IMR-90 (cell line): ENCODE data around the gene GPR108. TPM values are rescaled to one million over a fixed set of nuclear protein-coding genes. Genes with fewer than 3 reads are reported as not detected.

Source experiments
- ATAC-seq: fragments of 200-7000 bp; cut with Tn5 transposase; 2 replicates; pipeline ENCODE4 v1.9.1; 2020; ENCODE audit warnings: low read depth, mild to moderate bottlenecking, moderate library complexity
- BruUV-seq: library from RNA; stranded (reverse); fragments of 400-500 nt; replicated peaks from 2 replicates; lab custom pipeline; 2021; lab: Mats Ljungman, UMichigan
- CTCF ChIA-PET: fragments of 300-600 bp; formaldehyde crosslinking; extraction: SDS; loops from one replicate; lab custom pipeline; 2021; ENCODE audit warnings: antibody characterized with exemption; lab: Yijun Ruan, JAX
- POLR2A ChIA-PET: fragments of 300-600 bp; sonication (Branson Sonifier 250); formaldehyde crosslinking; loops from one replicate; lab custom pipeline; 2022; ENCODE audit warnings: antibody characterized with exemption; ENCODE audit not compliant: unreplicated experiment; lab: Charles Lee
- DNase-seq: peaks from one replicate; pipeline ENCODE4 v3.0.0; 2013
- H2AFZ ChIP-seq: replicated peaks from 2 replicates; pipeline ENCODE3; 2013; ENCODE audit warnings: low read length, mild to moderate bottlenecking; ENCODE audit not compliant: poor library complexity
- H2AK5ac ChIP-seq: 2 replicates; pipeline ENCODE4 v1.6.1; 2013; ENCODE audit warnings: low read depth, low read length, inconsistent platforms
- H2AK9ac ChIP-seq: replicated peaks from 2 replicates; pipeline ENCODE3; 2013; ENCODE audit warnings: mild to moderate bottlenecking, low read depth, low read length, moderate library complexity; ENCODE audit not compliant: poor library complexity
- H2BK120ac ChIP-seq: 2 replicates; pipeline ENCODE4 v1.6.1; 2013; ENCODE audit warnings: low read depth, low read length, inconsistent platforms
- H2BK15ac ChIP-seq: 3 replicates; pipeline ENCODE4 v1.6.1; 2013; ENCODE audit warnings: low read depth, low read length, inconsistent platforms
- H2BK20ac ChIP-seq: 2 replicates; pipeline ENCODE4 v1.6.1; 2013; ENCODE audit warnings: low read depth, mild to moderate bottlenecking, inconsistent platforms, low read length, moderate library complexity
- H2BK5ac ChIP-seq: 2 replicates; pipeline ENCODE4 v1.6.1; 2013; ENCODE audit warnings: mild to moderate bottlenecking, low read depth, low read length, inconsistent platforms; ENCODE audit not compliant: poor library complexity, severe bottlenecking
- H3K14ac ChIP-seq: replicated peaks from 2 replicates; pipeline ENCODE4 v1.6.1; 2013; ENCODE audit warnings: low read depth, low read length, inconsistent platforms
- H3K18ac ChIP-seq: 2 replicates; pipeline ENCODE4 v1.6.1; 2013; ENCODE audit warnings: low read depth, low read length, control low read depth
- H3K23ac ChIP-seq: 2 replicates; pipeline ENCODE4 v1.6.1; 2013; ENCODE audit warnings: low read depth, low read length, inconsistent platforms
- H3K27ac ChIP-seq: 2 replicates; pipeline ENCODE4 v1.5.1; 2013; ENCODE audit warnings: mild to moderate bottlenecking, control low read depth, low read length; ENCODE audit not compliant: insufficient read depth
- H3K27me3 ChIP-seq: 2 replicates; pipeline ENCODE4 v1.6.1; 2013; ENCODE audit warnings: low read length; ENCODE audit not compliant: control insufficient read depth, insufficient read depth
- H3K36me3 ChIP-seq: 2 replicates; pipeline ENCODE4 v1.6.1; 2013; ENCODE audit warnings: low read length, mixed read lengths; ENCODE audit not compliant: control insufficient read depth, insufficient read depth
- H3K4ac ChIP-seq: 2 replicates; pipeline ENCODE4 v1.6.1; 2013; ENCODE audit warnings: low read depth, low read length, inconsistent platforms
- H3K4me1 ChIP-seq: 2 replicates; pipeline ENCODE4 v1.6.1; 2013; ENCODE audit warnings: low read length, mixed read lengths; ENCODE audit not compliant: control insufficient read depth, insufficient read depth
- H3K4me2 ChIP-seq: 2 replicates; pipeline ENCODE4 v1.6.1; 2013; ENCODE audit warnings: low read depth, mild to moderate bottlenecking, control low read depth, low read length, moderate library complexity
- H3K4me3 ChIP-seq: 2 replicates; pipeline ENCODE4 v1.5.1; 2013; ENCODE audit warnings: low read depth, mild to moderate bottlenecking, control low read depth, low read length, moderate library complexity; ENCODE audit not compliant: insufficient read depth
- H3K56ac ChIP-seq: 2 replicates; pipeline ENCODE4 v1.6.1; 2013; ENCODE audit warnings: low read length, inconsistent platforms; ENCODE audit not compliant: insufficient read depth; ENCODE audit errors: extremely low read depth
- H3K79me1 ChIP-seq, 2 experiments: 2 replicates each; pipeline ENCODE4 v1.6.1; 2013; ENCODE audit warnings: low read length in 2 of 2, inconsistent platforms in 1 of 2, low read depth in 1 of 2
- H3K9ac ChIP-seq: 2 replicates; pipeline ENCODE4 v1.6.1; 2013; ENCODE audit warnings: low read depth, low read length, control low read depth
- H3K9me1 ChIP-seq: 2 replicates; pipeline ENCODE4 v1.6.1; 2013; ENCODE audit warnings: low read length, inconsistent platforms; ENCODE audit not compliant: insufficient read depth
- H3K9me3 ChIP-seq: 2 replicates; pipeline ENCODE4 v1.6.1; 2013; ENCODE audit warnings: low read length; ENCODE audit not compliant: control insufficient read depth, insufficient read depth
- H4K20me1 ChIP-seq: 2 replicates; pipeline ENCODE4 v1.6.1; 2013; ENCODE audit warnings: low read length, inconsistent platforms; ENCODE audit not compliant: insufficient read depth
- H4K5ac ChIP-seq: 2 replicates; pipeline ENCODE4 v1.6.1; 2013; ENCODE audit warnings: mild to moderate bottlenecking, low read depth, low read length, control low read depth
- H4K8ac ChIP-seq, 2 experiments: 2 replicates each; pipeline ENCODE4 v1.6.1; 2013; ENCODE audit warnings: low read depth in 2 of 2, low read length in 2 of 2, control low read depth in 1 of 2, inconsistent platforms in 1 of 2
- H4K91ac ChIP-seq: 2 replicates; pipeline ENCODE4 v1.6.1; 2013; ENCODE audit warnings: low read depth, low read length, inconsistent platforms; ENCODE audit not compliant: insufficient read depth
- BHLHE40 ChIP-seq: fragments of 150-350 bp; IDR thresholded peaks from 2 replicates; pipeline ENCODE4 v1.6.1; 2016; ENCODE audit warnings: mild to moderate bottlenecking, low read depth, low read length
- CEBPB ChIP-seq: IDR thresholded peaks from 2 replicates; pipeline ENCODE4 v1.6.1; 2012; ENCODE audit warnings: low read depth, low read length, improper control_type of control experiment
- CHD1 ChIP-seq: IDR thresholded peaks from 2 replicates; pipeline ENCODE4 v1.6.1; 2012; ENCODE audit warnings: low read depth, low read length, improper control_type of control experiment
- FOS ChIP-seq: fragments of 150-350 bp; IDR thresholded peaks from 2 replicates; pipeline ENCODE4 v1.6.1; 2016; ENCODE audit warnings: low read depth, low read length
- MAFK ChIP-seq: IDR thresholded peaks from 2 replicates; pipeline ENCODE4 v1.6.1; 2012; ENCODE audit warnings: low read depth, low read length, improper control_type of control experiment
- MAZ ChIP-seq: IDR thresholded peaks from 2 replicates; pipeline ENCODE4 v1.6.1; 2012; ENCODE audit warnings: low read depth, mild to moderate bottlenecking, low read length, improper control_type of control experiment, moderate library complexity, borderline replicate concordance
- MXI1 ChIP-seq: IDR thresholded peaks from 2 replicates; pipeline ENCODE4 v1.6.1; 2012; ENCODE audit warnings: low read depth, mild to moderate bottlenecking, low read length, moderate library complexity, borderline replicate concordance
- NFE2L2 ChIP-seq: fragments of 150-350 bp; IDR thresholded peaks from 2 replicates; pipeline ENCODE4 v1.6.1; 2016; ENCODE audit warnings: low read depth, mild to moderate bottlenecking, low read length
- POLR2A ChIP-seq: IDR thresholded peaks from 2 replicates; pipeline ENCODE4 v1.6.1; 2012; ENCODE audit warnings: mild to moderate bottlenecking, low read depth, low read length
- RCOR1 ChIP-seq: IDR thresholded peaks from 2 replicates; pipeline ENCODE4 v1.6.1; 2012; ENCODE audit warnings: mild to moderate bottlenecking, low read length, improper control_type of control experiment; ENCODE audit not compliant: insufficient replicate concordance
- RFX5 ChIP-seq: IDR thresholded peaks from 2 replicates; pipeline ENCODE4 v1.8.0; 2012; ENCODE audit warnings: low read depth, mild to moderate bottlenecking, low read length, moderate library complexity
- SMC3 ChIP-seq: fragments of 150-350 bp; IDR thresholded peaks from 2 replicates; pipeline ENCODE4 v1.6.1; 2016; ENCODE audit warnings: low read depth, mild to moderate bottlenecking, antibody characterized with exemption, low read length, moderate library complexity
- WGBS, 2 experiments: methylation state at CpG; one replicate each; pipeline versions ENCODE4 v1.1.5 to v1.1.7; 2013; ENCODE audit warnings: missing lambda C conversion rate in 2 of 2; ENCODE audit not compliant: insufficient read length in 1 of 2; ENCODE audit errors: extremely low coverage in 2 of 2; 5-methylcytosine and 5-hydroxymethylcytosine counted together
- dilution Hi-C: fragments of 300-500 bp; cut with HindIII; formaldehyde crosslinking; loops from one replicate; pipeline ENCODE4 v1.14.3; 2018; ENCODE audit warnings: low sequenced_read_pairs; ENCODE audit not compliant: unreplicated experiment
- in situ Hi-C: fragments of 300-500 bp; cut with MboI; formaldehyde crosslinking; loops from 3 replicates; pipeline ENCODE4 v1.14.3; 2019; ENCODE audit warnings: low sequenced_read_pairs, inconsistent platforms, mixed read lengths
- intact Hi-C: fragments of 100-400 bp; cut with micrococcal nuclease; formaldehyde crosslinking; loops from 2 replicates; pipeline ENCODE4 v1.10.0; 2022
- polyA plus RNA-seq, 3 experiments: library from polyadenylated mRNA; depleted of rRNA; stranded (reverse); fragments of >200 nt; gene quantifications; 2 replicates each; pipeline ENCODE4 v1.2.3, GENCODE V29; 2012; ENCODE audit warnings: low replicate concordance in 1 of 3
- total RNA-seq: library from RNA; depleted of rRNA; stranded (reverse); fragments of >200 nt; gene quantifications from 2 replicates; pipeline ENCODE4 v1.2.3, GENCODE V29; 2012
- TF ChIP-seq, protein P1 (sequence below): fragments of 150-350 bp; IDR thresholded peaks from 2 replicates; pipeline ENCODE4 v1.6.1; 2017; ENCODE audit warnings: mild to moderate bottlenecking, antibody characterized with exemption, low read length, low read depth
- TF ChIP-seq, protein P2 (sequence below): fragments of 150-350 bp; IDR thresholded peaks from 2 replicates; pipeline ENCODE4 v1.6.1; 2016; ENCODE audit warnings: low read depth, mild to moderate bottlenecking, low read length, moderate library complexity, borderline replicate concordance

The GPR108 gene
- total and polyA plus RNA-seq, 2 of the 4 experiments (the other 2 are of a cell fraction) = 28.0 to 38.9 TPM

- Histone ChIP-seq H4K8ac (no peak overlapping the region), H2AK9ac (no peak overlapping the region), H4K91ac (no peak overlapping the region), H3K56ac (no peak overlapping the region), H3K27ac (no peak overlapping the region), H3K4me2 (no peak overlapping the region), H3K36me3 (no peaks in the 10 kb centered on the region), H2BK20ac (no peak overlapping the region), H4K20me1 (no peaks in the 10 kb centered on the region), H2BK120ac (no peak overlapping the region), H2BK5ac (no peak overlapping the region), H3K9ac (no peak overlapping the region), H2AFZ (no peak overlapping the region), H3K18ac (no peak overlapping the region), H3K4ac (no peak overlapping the region), H3K79me1 (no peaks in the 10 kb centered on the region), H4K5ac (no peak overlapping the region), H3K23ac (no peak overlapping the region), H3K27me3 (no peaks in the 10 kb centered on the region), H3K4me1 (no peaks in the 10 kb centered on the region), H3K4me3 (no peak overlapping the region), H2AK5ac (no peak overlapping the region), H3K14ac (no peak overlapping the region), H3K9me1 (no peaks in the 10 kb centered on the region), H3K9me3 (peaks cover 17% of the 10 kb centered on the region), H2BK15ac (no peak overlapping the region)
- ChIA-PET POLR2A (no interaction called here), CTCF (no interaction called here)
- 80% methylated on average over 3 of the region's 11 CpGs; no CpG with 5 or more reads in 1 of the 2 experiments for WGBS, 2 experiments
- no TSS peak for BruUV-seq
- in situ Hi-C loops = no loop called here
- DNase-seq = no peak
- dilution Hi-C loops = no loop called here
- ATAC-seq = no peak
- TF ChIP-seq, protein P1, sequence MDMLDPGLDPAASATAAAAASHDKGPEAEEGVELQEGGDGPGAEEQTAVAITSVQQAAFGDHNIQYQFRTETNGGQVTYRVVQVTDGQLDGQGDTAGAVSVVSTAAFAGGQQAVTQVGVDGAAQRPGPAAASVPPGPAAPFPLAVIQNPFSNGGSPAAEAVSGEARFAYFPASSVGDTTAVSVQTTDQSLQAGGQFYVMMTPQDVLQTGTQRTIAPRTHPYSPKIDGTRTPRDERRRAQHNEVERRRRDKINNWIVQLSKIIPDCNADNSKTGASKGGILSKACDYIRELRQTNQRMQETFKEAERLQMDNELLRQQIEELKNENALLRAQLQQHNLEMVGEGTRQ = no peak
- TF ChIP-seq MAFK = no peak
- no peak for TF ChIP-seq RFX5
- TF ChIP-seq, protein P2, sequence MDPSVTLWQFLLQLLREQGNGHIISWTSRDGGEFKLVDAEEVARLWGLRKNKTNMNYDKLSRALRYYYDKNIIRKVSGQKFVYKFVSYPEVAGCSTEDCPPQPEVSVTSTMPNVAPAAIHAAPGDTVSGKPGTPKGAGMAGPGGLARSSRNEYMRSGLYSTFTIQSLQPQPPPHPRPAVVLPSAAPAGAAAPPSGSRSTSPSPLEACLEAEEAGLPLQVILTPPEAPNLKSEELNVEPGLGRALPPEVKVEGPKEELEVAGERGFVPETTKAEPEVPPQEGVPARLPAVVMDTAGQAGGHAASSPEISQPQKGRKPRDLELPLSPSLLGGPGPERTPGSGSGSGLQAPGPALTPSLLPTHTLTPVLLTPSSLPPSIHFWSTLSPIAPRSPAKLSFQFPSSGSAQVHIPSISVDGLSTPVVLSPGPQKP = no peak
- TF ChIP-seq MXI1 = no peak
- no peak for TF ChIP-seq POLR2A
- no peak for TF ChIP-seq FOS
- TF ChIP-seq NFE2L2 = no peak
- no peak for TF ChIP-seq RCOR1
- TF ChIP-seq MAZ = no peak
- no peak for TF ChIP-seq SMC3
- no peak for TF ChIP-seq CEBPB
- no peak for TF ChIP-seq CHD1
- no peak for TF ChIP-seq BHLHE40
- intact Hi-C loops = no loop called here
Observed at GRCh38 chr19:6690160-6690885, 47.1 kb downstream of the GPR108 start.
